IMR-90 (cell line): ENCODE data around the gene RHBDL1.

Experiments used
- BHLHE40 ChIP-seq: fragments of 150-350 bp; IDR thresholded peaks from 2 replicates; pipeline ENCODE4 v1.6.1; 2016; ENCODE audit warnings: mild to moderate bottlenecking, low read depth, low read length
- CEBPB ChIP-seq: IDR thresholded peaks from 2 replicates; pipeline ENCODE4 v1.6.1; 2012; ENCODE audit warnings: low read depth, low read length, improper control_type of control experiment
- CHD1 ChIP-seq: IDR thresholded peaks from 2 replicates; pipeline ENCODE4 v1.6.1; 2012; ENCODE audit warnings: low read depth, low read length, improper control_type of control experiment
- MXI1 ChIP-seq: IDR thresholded peaks from 2 replicates; pipeline ENCODE4 v1.6.1; 2012; ENCODE audit warnings: low read depth, mild to moderate bottlenecking, low read length, moderate library complexity, borderline replicate concordance
- POLR2A ChIP-seq: IDR thresholded peaks from 2 replicates; pipeline ENCODE4 v1.6.1; 2012; ENCODE audit warnings: mild to moderate bottlenecking, low read depth, low read length
- RAD21 ChIP-seq: IDR thresholded peaks from 2 replicates; pipeline ENCODE4 v1.6.1; 2012; ENCODE audit warnings: low read length, improper control_type of control experiment
- RFX5 ChIP-seq: IDR thresholded peaks from 2 replicates; pipeline ENCODE4 v1.8.0; 2012; ENCODE audit warnings: low read depth, mild to moderate bottlenecking, low read length, moderate library complexity
- TF ChIP-seq, protein P1 (sequence below): conservative IDR thresholded peaks from 2 replicates; pipeline ENCODE4 v1.5.1; 2012; ENCODE audit warnings: mild to moderate bottlenecking, low read depth, low read length, improper control_type of control experiment
- TF ChIP-seq, protein P2 (sequence below): fragments of 150-350 bp; IDR thresholded peaks from 2 replicates; pipeline ENCODE4 v1.6.1; 2016; ENCODE audit warnings: low read depth, mild to moderate bottlenecking, low read length, moderate library complexity, borderline replicate concordance
- TF ChIP-seq, protein P3 (sequence below): fragments of 150-350 bp; IDR thresholded peaks from 2 replicates; pipeline ENCODE4 v1.6.1; 2017; ENCODE audit warnings: mild to moderate bottlenecking, antibody characterized with exemption, low read length, low read depth

DNA sequence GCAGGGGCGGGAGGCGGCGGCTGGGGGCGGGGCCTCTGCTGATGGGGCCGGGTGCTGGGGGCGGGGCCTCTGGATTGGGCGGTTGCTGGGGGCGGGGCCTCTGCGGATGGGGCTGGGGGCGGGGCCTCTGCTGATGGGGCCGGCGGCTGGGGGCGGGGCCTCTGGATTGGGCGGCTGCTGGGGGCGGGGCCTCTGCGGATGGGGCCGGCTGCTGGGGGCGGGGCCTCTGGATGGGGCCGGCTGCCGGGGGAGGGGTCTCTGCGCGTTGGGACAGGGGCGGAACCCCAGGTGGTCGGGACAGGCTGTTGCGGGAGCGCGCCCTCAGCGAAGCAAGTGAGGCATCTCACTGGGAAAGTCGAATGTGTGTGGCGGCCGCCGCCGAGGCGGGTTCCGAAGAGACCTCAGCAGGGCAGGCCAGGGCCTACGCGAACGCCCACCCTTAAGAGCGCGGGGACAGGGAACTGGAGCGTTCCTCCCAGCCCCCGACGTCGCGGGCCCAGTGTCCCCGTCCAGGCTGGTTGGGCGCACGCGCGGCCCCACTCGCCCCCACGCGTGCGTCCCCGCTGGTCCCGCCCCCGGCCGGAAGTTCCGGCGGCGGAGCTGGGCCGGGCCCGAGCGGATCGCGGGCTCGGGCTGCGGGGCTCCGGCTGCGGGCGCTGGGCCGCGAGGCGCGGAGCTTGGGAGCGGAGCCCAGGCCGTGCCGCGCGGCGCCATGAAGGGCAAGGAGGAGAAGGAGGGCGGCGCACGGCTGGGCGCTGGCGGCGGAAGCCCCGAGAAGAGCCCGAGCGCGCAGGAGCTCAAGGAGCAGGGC lies 4.5 kb downstream of the RHBDL1 start, which contains the start of gene STUB1:
- TF ChIP-seq POLR2A (peak; percentile 39), RAD21 (no peak), CEBPB (no peak), MXI1 (peak; percentile 46; the same call in 1 of the 2 replicates), CHD1 (no peak), RFX5 (no peak), BHLHE40 (peak; percentile 60)
- TF ChIP-seq, protein P1, sequence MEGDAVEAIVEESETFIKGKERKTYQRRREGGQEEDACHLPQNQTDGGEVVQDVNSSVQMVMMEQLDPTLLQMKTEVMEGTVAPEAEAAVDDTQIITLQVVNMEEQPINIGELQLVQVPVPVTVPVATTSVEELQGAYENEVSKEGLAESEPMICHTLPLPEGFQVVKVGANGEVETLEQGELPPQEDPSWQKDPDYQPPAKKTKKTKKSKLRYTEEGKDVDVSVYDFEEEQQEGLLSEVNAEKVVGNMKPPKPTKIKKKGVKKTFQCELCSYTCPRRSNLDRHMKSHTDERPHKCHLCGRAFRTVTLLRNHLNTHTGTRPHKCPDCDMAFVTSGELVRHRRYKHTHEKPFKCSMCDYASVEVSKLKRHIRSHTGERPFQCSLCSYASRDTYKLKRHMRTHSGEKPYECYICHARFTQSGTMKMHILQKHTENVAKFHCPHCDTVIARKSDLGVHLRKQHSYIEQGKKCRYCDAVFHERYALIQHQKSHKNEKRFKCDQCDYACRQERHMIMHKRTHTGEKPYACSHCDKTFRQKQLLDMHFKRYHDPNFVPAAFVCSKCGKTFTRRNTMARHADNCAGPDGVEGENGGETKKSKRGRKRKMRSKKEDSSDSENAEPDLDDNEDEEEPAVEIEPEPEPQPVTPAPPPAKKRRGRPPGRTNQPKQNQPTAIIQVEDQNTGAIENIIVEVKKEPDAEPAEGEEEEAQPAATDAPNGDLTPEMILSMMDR = no peak
- TF ChIP-seq, protein P2, sequence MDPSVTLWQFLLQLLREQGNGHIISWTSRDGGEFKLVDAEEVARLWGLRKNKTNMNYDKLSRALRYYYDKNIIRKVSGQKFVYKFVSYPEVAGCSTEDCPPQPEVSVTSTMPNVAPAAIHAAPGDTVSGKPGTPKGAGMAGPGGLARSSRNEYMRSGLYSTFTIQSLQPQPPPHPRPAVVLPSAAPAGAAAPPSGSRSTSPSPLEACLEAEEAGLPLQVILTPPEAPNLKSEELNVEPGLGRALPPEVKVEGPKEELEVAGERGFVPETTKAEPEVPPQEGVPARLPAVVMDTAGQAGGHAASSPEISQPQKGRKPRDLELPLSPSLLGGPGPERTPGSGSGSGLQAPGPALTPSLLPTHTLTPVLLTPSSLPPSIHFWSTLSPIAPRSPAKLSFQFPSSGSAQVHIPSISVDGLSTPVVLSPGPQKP = no peak
- TF ChIP-seq, protein P3, sequence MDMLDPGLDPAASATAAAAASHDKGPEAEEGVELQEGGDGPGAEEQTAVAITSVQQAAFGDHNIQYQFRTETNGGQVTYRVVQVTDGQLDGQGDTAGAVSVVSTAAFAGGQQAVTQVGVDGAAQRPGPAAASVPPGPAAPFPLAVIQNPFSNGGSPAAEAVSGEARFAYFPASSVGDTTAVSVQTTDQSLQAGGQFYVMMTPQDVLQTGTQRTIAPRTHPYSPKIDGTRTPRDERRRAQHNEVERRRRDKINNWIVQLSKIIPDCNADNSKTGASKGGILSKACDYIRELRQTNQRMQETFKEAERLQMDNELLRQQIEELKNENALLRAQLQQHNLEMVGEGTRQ = no peak
